Stimulated activated CD4-positive, alpha-beta T cell treated with anti-CD3 and anti-CD28 coated beads, Interleukin-1b, Interleukin-23, amount 100 ng/mL, for 48 hours (primary cell): ENCODE data around the gene METTL21A.
"Not testable (repeated sequence)": the region's sequence is repeated elsewhere in the genome, so short reads cannot be mapped to it uniquely, and the experiment has no call there.

Experiments used
- DNase-seq: peaks from one replicate; pipeline ENCODE4 v3.0.0-alpha.2; 2020

METTL21A gene

DNA sequence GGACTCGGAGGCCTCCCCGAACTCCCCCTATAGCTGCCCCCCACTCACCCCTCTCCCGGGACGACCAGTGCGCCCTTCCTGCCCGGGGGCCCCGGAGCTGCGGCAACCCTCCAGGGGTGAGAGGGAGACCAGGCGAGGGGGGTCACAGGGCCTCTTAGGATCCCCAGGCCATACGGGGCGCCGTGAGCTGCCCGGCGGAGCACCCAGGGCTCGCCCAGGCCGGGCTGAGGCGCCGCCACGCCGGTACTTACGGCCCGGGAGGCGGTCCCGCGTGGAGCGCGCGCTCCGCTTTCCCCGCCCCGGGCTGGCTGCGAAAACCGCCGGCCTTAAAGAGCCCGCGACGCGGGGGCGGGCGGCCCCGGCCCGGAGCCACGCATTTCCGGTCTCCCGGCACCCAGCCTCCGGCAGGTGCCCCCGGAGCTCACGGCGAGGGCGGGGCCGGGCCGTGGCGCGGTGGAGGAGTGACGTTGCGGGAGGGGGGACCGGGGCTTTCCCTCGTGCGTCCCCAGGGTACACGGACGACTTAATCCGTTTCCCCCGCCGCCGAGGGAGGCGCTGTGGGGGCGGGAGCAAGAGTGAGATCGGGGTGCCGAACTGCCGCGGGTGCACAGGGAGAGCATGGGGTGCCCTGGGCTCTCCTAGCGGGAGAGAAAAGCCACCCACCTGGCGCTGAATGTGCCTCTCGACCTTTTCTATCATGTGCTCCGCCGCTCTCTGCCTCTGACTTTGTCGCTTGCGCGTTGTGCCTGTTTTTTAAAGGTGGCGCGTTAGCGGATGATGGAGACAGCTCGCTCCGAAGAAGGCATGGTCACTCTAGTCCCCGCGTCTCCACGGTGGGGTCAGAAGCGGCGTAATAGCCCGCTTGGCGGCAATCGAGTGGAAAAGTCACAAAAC lies at the start of gene METTL21A:
Gene METTL21A, minus strand, starts transcription at position 381 of the 894 bp plus-strand sequence. CDS start 1,019 bp downstream, outside the sequence.
- peak; percentile 94 for DNase-seq

DNA sequence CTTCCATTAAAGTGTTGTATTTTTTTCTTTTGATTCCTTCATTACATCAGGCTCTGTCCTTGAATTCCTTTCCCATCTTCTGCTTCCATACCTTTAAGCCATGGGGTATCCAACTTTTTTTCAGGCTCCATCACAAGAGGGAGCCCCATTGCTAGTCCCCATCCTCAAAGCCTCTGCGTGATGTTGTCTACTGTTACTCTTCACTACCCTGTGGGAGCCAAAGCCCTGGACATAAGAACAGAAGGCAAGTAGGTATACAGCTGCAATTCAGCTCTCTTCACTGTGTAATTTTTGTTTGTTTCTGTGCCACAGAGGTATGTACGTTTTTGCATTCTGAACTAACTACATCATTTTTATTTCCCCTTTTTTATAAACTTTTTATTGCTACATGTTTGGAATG lies 49.6 kb upstream of the METTL21A start:
- no peak for DNase-seq

DNA sequence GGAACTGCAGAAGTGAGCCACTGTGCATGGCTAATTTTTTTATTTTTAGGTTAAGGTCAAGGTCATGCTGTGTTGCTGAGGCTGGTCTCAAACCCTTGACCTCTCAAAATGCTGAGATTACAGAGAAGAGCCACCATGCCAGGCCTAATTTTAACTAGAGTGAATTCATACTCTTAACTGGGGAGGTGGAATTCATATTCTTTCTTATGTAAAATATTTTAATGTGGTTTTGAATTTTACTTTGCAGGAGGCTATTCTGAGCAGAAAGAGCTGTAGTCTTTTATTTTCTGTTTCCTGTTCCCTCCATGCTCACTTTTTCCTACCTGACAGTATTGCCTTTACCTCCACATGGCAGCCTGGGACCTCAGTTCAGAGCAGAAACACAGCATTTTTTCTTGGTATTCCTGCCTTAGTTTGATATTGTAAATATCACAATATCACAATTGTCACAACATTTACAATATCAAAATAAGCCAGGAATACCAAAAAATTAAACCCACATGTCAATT lies 49.1 kb upstream of the METTL21A start:
- no peak for DNase-seq

DNA sequence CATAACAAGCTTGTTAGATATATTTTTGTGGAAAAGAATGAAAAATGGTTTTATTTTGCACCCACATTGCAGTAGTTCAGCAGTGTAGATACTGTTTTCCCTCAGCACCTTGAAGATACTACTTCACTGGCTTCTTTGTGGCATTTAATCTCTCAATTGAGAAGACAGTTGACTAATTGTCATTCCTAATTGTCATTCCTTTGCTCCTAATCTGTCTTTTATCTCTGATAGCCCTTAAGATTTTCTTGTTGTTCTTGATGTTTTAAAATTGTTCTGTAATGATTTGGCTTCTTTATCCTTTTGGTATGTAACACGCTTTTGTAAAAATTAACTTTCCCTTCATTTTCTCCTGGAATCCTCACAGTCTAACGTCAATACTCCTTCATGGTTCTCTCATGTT lies 48.2 kb upstream of the METTL21A start:
- DNase-seq, result no peak

DNA sequence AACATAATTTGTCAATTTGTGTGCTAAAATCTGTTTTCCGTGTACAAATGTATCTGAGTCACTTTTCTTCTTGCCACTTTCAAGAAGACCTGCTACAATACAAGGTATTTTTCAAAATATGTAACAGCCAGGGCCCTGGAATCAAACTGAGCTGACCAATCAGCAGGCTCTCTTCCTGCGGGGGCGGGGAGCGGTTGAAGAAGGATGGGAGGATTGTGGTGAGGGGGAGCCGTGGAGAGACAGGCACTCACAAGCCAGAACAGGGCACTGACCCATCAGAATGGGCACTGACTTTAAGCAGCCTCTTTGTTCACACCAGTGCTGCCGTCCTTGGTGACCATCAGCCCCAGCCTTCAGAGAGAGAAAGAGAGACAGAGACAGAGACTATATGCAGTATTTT lies 45.7 kb upstream of the METTL21A start:
- DNase-seq, result no peak

- no peak for DNase-seq
Measured at GRCh38 chr2:207663870-207664545, 38.8 kb upstream of the METTL21A start.

- peak; percentile 4 for DNase-seq
Measured at GRCh38 chr2:207662203-207662602, 37.0 kb upstream of the METTL21A start.

- no peak for DNase-seq
Measured at GRCh38 chr2:207660994-207661393, 35.8 kb upstream of the METTL21A start.

DNA sequence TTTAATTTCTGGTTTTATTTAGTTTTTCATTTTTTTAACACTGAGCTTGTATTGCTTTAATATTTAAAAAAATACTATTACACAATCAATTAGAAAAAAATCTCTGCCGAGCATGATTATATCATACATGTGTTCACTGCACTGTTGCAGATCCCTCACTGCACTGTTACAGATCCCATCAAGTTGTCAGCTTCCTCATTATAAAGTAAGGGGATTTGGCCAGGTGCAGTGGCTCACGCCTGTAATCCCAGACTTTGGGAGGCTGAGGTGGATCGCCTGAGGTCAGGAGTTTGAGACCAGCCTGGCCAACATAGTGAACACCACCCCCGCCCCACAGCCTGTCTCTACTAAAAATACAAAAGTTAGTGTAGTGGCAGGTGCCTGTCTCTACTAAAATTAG lies 33.0 kb upstream of the METTL21A start:
- no peak for DNase-seq

- no peak for DNase-seq
Measured at GRCh38 chr2:207655000-207655399, 29.8 kb upstream of the METTL21A start.

- DNase-seq, result not testable (repeated sequence)
Measured at GRCh38 chr2:207646582-207646981, 21.4 kb upstream of the METTL21A start.

- no peak for DNase-seq
Measured at GRCh38 chr2:207643892-207644291, 18.7 kb upstream of the METTL21A start.

DNA sequence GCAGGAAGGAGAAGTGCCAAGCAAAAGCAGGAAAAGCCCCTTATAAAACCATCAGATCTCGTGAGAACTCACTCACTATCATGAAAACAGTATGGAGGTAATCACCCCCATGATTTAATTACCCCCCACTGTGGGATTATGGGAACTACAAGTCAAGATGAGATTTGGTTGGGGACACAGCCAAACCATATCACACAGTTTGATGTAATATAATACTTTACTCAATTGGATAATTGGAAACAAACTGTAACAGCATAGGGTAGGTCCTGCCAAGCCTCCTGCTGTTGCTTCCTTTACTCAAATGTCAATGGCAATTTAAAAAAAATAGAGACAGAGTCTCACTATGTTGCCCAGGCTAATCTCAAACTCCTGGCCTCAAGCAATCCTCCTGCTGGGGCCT lies 15.5 kb upstream of the METTL21A start:
- DNase-seq, result no peak

GRCh38 chr2:207640160-207640559 lies 15.0 kb upstream of the METTL21A start:
- no peak for DNase-seq

GRCh38 chr2:207639288-207639687 lies 14.1 kb upstream of the METTL21A start:
- not testable (repeated sequence) for DNase-seq

- DNase-seq, result no peak
Measured at GRCh38 chr2:207635468-207636200, 10.4 kb upstream of the METTL21A start.

DNA sequence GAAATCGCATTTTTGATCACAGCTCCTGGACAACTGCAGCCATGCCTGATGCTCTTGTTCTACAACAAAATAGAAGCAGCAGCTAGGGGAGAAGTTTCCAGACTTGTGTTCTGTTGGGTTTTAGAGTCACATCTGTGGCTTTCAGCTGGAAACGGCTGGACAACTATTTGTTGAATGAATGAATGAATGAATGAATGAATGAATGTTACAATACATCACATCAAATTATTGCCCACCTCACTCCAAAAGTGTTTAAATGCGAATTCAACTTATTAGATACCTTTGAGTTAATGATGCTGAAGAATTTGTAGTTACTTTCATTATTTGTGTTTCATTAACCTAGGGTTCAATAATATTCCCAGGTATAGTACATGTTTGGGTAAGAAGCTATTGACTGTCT lies 8.5 kb upstream of the METTL21A start:
- no peak for DNase-seq

DNA sequence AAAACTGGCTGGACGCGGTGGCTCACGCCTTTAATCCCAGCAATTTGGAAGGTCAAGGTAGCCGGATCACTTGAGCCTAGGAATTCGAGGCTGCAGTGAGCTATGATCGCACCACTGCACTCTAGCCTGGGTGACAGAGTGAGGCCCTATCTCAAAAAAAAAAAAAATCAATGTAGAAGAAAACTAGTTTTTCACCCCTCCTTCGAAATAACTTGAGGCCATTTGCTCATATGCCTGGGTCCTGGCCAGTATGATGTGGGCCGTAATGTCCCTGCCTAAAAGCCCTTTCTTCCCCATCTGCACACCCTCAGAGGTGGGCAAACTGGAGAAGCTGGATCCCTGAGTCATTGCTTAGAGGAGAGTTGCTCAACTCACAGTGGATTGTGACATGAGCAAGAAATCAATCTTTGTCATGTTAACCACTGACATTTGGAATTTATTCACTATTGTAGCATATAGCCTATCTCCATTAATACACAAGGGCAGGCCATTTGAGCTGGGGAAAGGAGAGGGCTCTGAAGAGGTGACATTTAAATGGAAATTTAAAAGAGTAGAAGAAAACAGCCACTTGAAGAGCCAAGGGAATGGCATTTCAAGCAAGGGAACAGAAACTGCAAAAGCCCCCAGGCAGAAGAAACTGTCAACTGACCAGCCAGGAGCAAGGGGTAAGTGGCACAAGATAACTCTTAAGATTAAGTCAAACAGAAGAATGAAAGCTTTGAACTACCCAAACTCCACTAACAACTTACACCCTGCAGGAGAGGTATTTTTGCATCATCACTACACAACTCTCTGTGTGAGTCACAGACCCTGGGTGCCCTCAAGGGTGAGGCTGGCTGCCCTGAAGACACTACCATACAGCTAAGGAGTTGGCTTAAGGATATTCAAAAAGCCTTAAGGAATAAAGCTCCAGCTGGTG lies 7.6 kb upstream of the METTL21A start:
- DNase-seq, result peak; percentile 23

- no peak for DNase-seq
Measured at GRCh38 chr2:207630491-207630890, 5.3 kb upstream of the METTL21A start.

GRCh38 chr2:207629553-207629952 lies 4.4 kb upstream of the METTL21A start:
- DNase-seq, result no peak

GRCh38 chr2:207624185-207625013 lies 795 bp downstream of the METTL21A start:
- DNase-seq, result peak; percentile 66
